HG03025 (cell line): ENCODE data around the gene KCNH8.

ENCODE experiments used
- ATAC-seq: cut with Tn5 transposase; IDR thresholded peaks from one replicate; pipeline ENCODE4 v1.9.1; 2021; ENCODE audit warnings: mild to moderate bottlenecking, moderate library complexity; ENCODE audit not compliant: unreplicated experiment, low FRiP score

Gene KCNH8

DNA sequence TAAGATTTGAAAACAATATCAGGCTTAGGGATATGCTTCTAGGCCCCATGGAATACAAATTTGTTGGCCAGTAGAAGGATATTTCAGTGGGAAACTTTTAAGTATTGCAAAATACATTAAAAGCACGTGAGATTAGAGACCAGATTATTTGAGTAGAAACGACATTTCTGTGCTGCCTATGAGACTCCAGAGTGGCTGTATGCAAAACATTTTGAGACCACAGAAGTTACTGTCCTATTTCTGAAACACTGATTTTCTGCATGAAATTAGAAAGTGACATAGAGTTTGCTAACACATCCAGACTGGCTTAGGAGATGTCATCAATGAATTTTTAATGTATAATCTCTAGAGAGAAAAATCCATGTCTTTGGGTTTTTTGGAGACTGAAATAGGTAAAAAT, 99.8 kb downstream of the KCNH8 start:
- peak; percentile 74 for ATAC-seq

DNA sequence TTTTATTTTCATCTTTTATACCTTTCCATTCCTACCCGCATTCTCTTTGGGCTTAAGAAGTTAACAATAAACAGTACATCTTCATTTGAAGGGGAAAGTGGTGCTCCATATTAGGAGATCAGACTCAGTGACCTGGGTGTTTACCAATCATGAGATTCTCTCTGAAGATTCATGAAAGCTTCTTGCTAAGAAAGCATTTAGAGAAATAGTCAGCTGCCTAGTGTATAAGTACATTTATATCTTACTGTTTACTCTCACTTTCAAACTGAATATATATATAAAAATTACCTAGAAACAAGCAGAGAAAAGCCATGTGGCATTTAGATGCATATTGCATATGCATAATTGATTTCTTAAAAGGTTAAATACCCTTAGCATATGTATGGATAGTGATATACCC, 100.5 kb downstream of the KCNH8 start:
- no peak for ATAC-seq

- ATAC-seq, result no peak
Observed at GRCh38 chr3:19250959-19251610, 102.8 kb downstream of the KCNH8 start.

DNA sequence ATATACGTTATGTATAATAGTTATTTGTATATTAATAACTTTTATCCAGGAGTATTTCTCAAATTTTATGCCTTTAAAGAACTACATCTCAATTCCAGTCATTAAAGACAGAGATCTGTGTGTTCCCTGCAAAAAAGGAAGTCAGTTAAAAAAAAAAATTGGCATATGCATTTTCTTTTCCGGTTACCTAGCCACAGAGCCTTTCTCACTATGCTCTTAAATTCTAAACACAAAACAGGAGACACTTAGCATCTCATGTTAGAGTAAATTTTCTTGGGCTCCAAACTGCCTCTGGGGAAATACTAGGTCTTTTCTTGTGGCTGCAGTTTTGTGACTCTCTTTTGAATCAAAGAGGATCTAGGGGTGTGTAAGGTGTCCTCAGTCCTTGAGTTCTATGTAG, 105.9 kb downstream of the KCNH8 start:
- ATAC-seq, result no peak

GRCh38 chr3:19254784-19255338, 106.6 kb downstream of the KCNH8 start:
- ATAC-seq, result no peak

DNA sequence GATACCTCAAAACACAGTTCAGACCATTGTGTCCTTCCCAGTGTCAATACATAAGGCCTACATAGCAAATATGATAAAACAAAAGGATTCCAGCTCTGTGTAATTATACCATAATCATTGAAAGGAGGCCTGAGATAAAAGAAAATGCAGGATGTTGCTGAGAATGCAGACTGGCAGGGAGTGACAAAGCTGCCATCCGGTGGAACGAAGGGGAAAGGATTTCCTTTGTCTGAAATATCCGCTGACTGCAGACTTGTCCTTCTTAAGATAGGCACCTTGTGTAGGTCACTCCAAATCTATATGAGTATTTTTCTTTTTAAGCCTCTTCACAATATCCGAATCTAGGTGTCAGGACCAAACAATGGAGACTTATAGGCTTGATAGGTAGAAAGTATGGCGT, 108.0 kb downstream of the KCNH8 start:
- ATAC-seq, result no peak

DNA sequence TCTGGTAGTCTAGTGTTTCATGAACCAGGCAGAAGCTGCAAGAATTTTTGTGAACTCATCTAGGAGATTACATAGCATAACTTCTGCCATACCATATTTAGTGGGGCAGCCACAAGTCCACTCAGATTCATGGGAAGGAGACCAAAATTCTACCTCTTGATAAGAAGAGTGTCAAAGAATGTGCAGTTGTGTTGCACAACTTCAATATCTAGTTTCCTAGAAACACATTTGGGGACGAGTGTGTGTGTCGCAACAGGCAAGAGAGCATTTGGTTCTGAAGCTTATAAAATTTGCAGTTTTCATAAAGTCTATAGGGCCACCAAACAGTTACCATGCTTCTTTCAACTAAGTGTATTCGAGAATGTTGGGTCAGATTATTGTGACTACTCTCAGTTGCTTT, 115.3 kb downstream of the KCNH8 start:
- no peak for ATAC-seq

DNA sequence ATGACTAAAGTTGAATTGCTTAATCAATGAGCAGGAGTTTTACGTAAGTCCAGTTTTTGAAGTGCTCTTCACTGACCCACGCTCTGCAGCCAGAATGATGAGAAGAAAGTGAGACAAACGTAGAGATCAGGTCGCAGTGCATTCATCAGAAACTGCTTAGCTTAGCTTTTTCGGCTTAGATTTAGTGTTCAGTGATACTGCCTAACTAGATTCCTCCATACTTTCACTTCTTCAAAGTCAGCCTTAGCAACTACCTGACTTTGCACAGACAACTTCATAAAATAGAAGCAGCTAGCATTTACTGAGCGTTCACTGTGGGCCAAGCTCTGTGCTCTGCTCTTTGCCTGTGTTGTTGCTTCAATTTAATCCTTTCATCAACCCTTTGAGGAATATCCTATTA, 116.1 kb downstream of the KCNH8 start:
- ATAC-seq, result peak; percentile 74

DNA sequence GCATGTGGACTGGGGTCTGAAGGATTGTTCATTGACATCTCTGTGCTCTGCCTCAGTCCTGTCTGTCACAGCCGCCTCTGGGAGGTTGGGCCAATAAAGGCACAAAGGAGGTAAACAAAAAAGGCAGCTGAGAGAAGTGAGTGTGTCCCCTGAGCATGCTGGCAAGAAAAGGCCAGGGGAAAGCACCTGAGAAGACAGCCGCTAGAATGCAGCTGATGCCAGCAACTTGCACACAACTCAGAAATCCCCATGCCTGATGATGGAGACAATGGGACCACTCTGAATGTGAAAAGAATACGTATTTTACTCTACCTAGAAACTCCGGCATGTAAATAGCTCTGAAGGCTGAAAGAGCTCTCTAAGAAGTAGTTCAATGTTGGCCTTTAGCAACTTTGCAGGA, 118.7 kb downstream of the KCNH8 start:
- ATAC-seq, result no peak

GRCh38 chr3:19270481-19270880, 122.2 kb downstream of the KCNH8 start:
- no peak for ATAC-seq

GRCh38 chr3:19272296-19272695, 124.0 kb downstream of the KCNH8 start:
- ATAC-seq, result no peak

DNA sequence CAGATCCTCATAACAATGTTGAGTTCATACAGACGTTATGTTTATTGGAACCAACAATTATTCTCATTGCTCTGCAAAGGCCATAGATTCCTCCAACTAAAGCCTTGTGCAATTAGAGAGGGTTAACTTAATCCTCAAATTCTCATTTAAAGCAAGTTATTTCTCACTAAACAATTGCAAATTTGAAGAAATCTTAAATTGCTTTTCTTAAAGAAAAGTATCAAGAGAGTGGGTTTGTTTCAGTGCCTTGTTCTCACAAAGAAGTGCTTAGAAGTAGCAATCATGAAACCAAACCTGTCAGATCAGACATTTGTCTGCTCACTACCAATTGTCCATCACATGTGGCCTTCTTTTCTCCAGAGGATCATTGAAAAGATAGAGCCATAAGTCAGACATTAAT, 124.8 kb downstream of the KCNH8 start:
- ATAC-seq, result no peak

DNA sequence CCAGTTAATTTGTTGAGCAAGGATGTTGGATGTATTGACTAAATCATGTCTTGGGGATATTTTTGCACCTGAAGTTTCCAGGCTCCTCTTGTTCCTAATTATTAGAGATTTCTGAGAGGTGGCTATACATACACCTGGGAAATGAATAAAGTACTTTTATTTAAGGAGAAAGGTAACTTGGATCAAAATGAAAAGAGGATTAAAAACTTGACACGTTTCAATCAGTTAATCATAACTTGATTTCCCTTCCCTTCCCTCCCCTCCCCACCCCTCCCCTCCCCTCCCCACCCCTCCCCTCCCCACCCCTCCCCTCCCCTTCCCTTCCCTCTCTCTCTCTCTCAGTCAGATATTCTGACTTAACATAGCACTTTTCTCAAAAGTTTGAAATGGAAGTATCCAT, 126.3 kb downstream of the KCNH8 start:
- ATAC-seq, result no peak

GRCh38 chr3:19284974-19285373, 136.7 kb downstream of the KCNH8 start:
- ATAC-seq, result no peak

- no peak for ATAC-seq
Observed at GRCh38 chr3:19293295-19293694, 145.0 kb downstream of the KCNH8 start.

DNA sequence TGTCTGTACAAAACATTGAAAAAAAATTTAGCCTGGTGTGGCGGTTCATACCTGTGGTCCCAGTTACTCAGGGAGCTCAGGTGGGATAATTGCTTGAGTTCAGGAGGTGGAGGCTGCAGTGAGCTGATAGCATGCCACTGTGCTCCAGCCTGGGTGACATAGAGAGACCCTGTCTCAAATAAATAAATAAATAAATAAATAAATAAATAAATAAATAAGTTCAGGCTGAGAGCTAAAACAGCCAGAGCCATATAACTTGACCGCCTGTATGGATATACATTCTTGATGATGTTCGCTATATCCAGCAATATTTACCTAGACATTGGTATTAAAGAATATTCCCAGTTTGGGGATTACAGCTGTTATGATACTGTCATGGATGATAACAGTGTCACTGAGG, 146.9 kb downstream of the KCNH8 start:
- no peak for ATAC-seq

DNA sequence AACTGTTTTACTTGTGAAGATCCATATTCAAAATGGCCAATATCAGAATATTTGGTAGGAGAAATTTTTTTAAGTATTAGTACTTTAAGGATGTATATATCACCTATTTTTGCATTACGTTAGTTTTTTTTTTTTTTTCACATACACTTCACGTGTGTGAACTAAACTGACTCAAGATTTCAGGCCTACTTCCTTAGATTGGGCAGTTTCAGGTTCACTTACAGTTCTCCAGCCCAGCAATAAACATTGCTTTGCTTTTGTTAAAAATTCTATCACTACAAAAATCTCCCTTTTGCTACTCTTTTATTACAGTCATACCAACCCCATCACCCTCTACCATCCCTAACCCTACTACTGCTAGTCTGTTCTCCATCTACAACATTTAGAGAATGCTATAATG, 183.6 kb downstream of the KCNH8 start:
- no peak for ATAC-seq

DNA sequence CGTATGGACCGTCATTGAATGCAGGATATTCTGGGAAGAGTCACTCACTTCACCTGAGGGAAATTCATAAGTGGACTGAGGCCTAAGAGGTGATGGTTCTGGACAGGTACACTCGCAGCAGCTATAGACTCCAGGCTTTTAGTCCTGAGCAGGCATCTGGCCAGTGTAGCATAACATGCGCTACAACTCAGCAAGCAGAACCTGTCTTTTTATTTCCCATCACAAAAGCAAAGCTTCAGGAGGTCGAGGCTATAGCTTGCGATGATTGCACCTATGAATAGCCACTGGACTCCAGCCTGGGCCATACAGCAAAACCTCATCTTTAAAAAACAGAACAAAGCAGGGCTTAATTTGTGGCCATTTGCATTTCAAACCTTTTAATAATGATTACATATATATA, 185.8 kb downstream of the KCNH8 start:
- ATAC-seq, result no peak

DNA sequence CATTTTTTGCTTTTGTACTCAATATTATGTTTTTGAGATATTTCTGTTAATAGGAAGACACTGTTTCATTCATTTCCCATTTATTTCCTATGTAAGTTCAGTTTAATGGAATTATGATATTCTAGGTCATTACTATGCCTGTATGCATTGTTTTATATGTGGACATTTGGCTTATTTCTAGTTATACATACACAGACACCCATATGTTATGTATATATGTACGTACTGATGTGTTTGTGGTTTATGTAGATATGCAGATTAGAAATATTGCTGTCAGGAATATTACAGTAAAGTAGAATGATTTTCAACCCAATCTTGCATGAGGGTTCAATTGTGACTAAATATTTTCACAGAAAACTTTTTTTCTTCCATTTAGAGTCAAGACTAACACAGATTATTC, 190.5 kb downstream of the KCNH8 start:
- no peak for ATAC-seq

DNA sequence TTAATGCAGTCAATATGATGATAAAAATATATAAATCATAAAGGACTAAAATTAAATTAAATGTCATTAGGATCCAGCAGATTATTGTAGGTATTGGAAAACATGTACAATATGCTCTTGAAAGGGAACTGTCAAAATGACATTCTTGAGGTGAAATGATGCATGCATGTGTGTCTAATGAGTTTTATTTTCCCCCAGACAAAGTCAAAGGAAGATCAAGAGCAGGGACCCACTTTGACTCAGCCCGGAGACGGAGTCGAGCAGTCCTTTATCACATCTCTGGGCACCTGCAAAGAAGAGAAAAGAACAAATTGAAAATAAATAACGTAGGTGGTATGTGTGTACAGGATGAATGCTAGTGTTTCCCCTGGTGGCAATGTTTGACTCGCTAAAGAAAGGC, 194.1 kb downstream of the KCNH8 start:
- ATAC-seq, result no peak

DNA sequence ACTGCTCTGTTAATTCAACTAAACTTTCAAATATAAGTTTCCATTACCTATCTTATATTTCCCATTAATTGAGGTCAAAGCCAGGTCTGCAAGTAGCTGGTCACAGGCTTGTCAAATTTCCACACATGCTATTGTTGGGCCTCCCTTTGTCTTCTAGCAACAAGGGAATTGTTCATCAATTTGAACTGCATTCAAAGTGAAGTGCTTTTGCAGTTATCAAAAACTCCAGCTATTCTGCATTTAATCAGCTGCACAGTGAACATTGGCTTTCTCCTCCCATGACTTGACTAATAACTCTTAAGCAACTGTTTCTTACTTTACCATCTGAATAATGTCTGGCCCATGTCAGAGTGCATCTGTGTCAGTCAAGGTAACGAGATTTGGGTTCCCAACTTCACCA, 198.4 kb downstream of the KCNH8 start:
- ATAC-seq, result no peak

- ATAC-seq, result no peak
Observed at GRCh38 chr3:19347671-19348070, 199.4 kb downstream of the KCNH8 start.

GRCh38 chr3:19348500-19348899, 200.2 kb downstream of the KCNH8 start:
- no peak for ATAC-seq
